Osteocyte (in vitro differentiated cells): ENCODE data around the gene PCNX3. TPM values are rescaled to one million over a fixed set of nuclear protein-coding genes. Genes with fewer than 3 reads are reported as not detected.

Experiments
- DNase-seq: peaks from one replicate; pipeline ENCODE4 v3.0.0; 2021; ENCODE audit warnings: mixed read lengths; ENCODE audit not compliant: unreplicated experiment; ENCODE audit errors: extremely low spot score
- H3K27ac Mint-ChIP-seq: one replicate; pipeline ENCODE4 v1.8.0; 2021; ENCODE audit warnings: mild to moderate bottlenecking, mixed read lengths; ENCODE audit not compliant: unreplicated experiment
- H3K27me3 Mint-ChIP-seq: one replicate; pipeline ENCODE4 v1.8.0; 2021; ENCODE audit warnings: mixed read lengths; ENCODE audit not compliant: unreplicated experiment
- H3K36me3 Mint-ChIP-seq: one replicate; pipeline ENCODE4 v1.8.0; 2021; ENCODE audit warnings: mixed read lengths; ENCODE audit not compliant: unreplicated experiment
- H3K4me1 Mint-ChIP-seq: one replicate; pipeline ENCODE4 v1.8.0; 2021; ENCODE audit warnings: mixed read lengths; ENCODE audit not compliant: unreplicated experiment
- H3K4me3 Mint-ChIP-seq: one replicate; pipeline ENCODE4 v1.8.0; 2021; ENCODE audit warnings: mild to moderate bottlenecking, moderate library complexity, mixed read lengths; ENCODE audit not compliant: unreplicated experiment
- H3K9me3 Mint-ChIP-seq: one replicate; pipeline ENCODE4 v1.8.0; 2021; ENCODE audit warnings: mixed read lengths; ENCODE audit not compliant: unreplicated experiment
- total RNA-seq: library from RNA; stranded (reverse); gene quantifications from 2 replicates; pipeline ENCODE4 v1.2.1, GENCODE V29; 2021
- TF ChIP-seq, protein P1 (sequence below): fragments of 200-600 bp; sonication (generic); IDR thresholded peaks from 2 replicates; pipeline ENCODE4 v1.5.0; 2021; ENCODE audit warnings: antibody characterized with exemption, mild to moderate bottlenecking, moderate library complexity

Gene PCNX3
- total RNA-seq, 1 donor from 2014 or later = 49.8 TPM

DNA sequence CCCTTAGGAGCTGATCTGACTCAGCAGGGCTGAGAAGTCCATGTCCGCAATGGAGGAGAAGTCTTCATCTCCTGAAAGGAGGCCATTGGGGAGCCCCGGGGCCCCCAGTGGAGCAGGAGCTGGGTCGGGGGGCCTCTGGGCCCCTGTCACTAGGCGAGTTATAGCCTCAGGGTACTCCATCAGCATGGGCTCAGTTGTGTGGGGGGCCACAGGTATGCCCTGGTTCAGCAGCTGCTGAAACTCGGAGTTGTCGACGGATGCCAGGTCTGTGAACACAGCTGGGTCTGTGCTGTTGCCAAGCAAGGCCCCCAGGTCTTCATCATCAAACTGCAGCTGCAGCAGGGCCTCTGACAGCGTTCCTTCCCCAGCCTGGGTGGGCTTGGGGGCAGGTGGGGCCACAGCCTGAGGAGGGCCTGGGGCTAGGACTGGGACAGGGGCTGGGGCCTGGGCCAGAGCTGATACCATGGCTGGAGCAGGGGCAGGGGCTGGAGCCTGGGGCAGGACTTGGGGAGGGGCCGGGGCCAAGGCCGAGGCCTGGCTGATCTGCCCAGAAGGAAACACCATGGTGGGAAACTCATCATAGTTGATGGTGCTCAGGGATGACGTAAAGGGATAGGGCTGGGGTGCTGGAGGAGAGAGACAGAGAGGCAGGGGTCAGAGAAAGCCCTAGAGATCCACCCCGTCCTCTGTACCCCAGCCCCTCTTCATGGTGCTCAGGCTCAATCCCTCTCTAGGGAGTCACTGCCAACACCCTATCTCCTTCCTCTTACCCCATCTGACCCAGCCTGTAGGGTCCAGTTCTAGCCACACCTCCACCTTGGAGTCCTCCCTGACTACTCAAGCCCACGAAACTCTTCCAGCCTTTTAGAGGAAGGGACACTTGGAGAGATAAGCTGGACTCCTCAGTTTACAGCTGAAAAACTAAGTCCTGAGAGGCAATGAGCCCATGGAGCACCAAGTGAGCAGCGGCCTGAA is 39.1 kb downstream of the PCNX3 start:
- no peak for DNase-seq
- Mint-ChIP-seq H3K27me3 (no peaks in the 10 kb centered on the region), H3K4me1 (peaks cover 29% of the 10 kb centered on the region), H3K4me3 (no peak overlapping the region), H3K27ac (peak overlapping the region; percentile 34), H3K9me3 (no peaks in the 10 kb centered on the region), H3K36me3 (peaks cover 40% of the 10 kb centered on the region)
- TF ChIP-seq, protein P1, sequence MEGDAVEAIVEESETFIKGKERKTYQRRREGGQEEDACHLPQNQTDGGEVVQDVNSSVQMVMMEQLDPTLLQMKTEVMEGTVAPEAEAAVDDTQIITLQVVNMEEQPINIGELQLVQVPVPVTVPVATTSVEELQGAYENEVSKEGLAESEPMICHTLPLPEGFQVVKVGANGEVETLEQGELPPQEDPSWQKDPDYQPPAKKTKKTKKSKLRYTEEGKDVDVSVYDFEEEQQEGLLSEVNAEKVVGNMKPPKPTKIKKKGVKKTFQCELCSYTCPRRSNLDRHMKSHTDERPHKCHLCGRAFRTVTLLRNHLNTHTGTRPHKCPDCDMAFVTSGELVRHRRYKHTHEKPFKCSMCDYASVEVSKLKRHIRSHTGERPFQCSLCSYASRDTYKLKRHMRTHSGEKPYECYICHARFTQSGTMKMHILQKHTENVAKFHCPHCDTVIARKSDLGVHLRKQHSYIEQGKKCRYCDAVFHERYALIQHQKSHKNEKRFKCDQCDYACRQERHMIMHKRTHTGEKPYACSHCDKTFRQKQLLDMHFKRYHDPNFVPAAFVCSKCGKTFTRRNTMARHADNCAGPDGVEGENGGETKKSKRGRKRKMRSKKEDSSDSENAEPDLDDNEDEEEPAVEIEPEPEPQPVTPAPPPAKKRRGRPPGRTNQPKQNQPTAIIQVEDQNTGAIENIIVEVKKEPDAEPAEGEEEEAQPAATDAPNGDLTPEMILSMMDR = no peak

DNA sequence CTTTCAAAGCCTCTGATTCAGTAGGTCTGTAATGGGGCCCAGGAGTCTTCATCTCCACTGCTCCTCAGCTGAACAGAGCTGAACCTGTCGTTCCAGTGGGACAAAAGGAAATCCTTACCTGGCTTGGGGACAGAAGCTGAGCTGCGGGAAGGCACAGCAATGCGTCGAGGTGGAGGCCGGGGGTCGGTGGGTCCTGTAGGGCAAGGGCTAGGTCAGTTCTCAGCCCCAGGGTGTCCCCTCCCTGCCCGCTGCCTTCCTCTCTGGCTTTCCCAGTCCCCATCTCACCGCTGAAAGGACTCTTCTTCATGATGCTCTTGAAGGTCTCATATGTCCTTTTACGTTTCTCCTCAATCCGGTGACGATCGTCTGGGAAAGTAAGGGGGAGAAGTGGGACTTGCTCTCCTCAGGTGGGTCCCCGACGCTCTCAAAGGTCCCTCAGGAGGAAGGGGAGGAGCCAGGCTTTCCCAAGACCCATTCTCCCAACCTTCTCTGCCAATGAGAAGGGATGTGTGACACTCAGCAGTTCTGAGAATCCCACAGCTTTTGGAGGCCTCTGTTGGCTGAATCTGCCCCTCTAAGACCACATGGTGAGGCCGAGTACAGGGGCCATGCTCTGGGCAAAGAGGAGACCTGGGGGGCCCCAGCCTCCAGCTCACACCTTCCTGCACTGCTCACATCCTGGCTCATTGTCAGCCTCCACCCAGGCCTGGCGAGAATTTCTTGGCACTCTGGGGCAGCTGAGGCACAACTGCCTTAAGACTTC is 40.2 kb downstream of the PCNX3 start:
- Mint-ChIP-seq H3K27ac (no peak overlapping the region), H3K4me3 (no peak overlapping the region), H3K9me3 (no peaks in the 10 kb centered on the region), H3K4me1 (peaks cover 35% of the 10 kb centered on the region), H3K36me3 (peaks cover 48% of the 10 kb centered on the region), H3K27me3 (no peaks in the 10 kb centered on the region)
- DNase-seq = no peak
- TF ChIP-seq, protein P1 = no peak

- Mint-ChIP-seq H3K4me1 (peaks cover 34% of the 10 kb centered on the region), H3K4me3 (no peak overlapping the region), H3K36me3 (peaks cover 48% of the 10 kb centered on the region), H3K9me3 (no peaks in the 10 kb centered on the region), H3K27ac (peak overlapping the region; percentile 17), H3K27me3 (no peaks in the 10 kb centered on the region)
- no peak for DNase-seq
- TF ChIP-seq, protein P1 = no peak
Observed at GRCh38 chr11:65657426-65657825, 41.9 kb downstream of the PCNX3 start.

DNA sequence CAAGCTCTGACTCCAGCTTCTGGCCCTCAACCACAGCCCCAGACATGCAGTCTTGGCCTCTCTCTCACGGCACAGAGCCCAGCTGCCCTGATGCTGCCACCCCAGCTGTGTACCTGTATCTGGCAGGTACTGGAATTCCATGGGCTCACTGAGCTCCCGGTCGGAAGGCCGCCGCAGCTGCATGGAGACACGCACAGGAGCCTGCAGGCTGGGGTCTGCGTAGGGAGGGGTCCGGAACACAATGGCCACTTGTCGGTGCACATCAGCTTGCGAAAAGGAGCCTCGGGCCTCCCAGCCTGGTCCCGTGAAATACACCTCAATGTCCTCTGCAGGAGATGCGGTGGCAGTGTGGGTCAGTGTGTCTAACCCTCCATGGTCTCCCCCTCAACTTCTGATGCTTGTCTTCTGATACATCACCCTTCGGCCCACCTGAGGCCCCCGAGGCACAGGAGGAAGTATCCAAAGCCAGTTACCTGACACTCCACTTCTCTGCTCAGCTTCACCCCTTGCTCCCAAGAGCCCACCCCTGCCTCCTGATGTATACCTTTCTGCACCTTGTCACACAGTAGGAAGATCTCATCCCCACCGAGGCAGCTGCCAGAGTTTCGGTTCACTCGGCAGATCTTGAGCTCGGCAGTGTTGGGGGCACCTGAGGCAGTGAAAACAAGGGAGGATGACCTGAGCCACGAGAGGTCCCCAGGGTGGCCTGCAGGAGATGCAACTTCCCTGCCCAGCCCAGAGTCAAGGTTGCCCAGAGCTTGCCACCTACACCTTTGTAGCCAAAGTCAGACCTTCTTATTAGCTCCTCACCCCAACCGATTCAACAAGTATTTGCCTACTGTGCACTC is 42.8 kb downstream of the PCNX3 start:
- no peak overlapping the region for H3K27ac Mint-ChIP-seq
- H3K36me3 Mint-ChIP-seq = peaks cover 48% of the 10 kb centered on the region
- H3K4me1 Mint-ChIP-seq = peaks cover 26% of the 10 kb centered on the region
- H3K9me3 Mint-ChIP-seq = no peaks in the 10 kb centered on the region
- H3K27me3 Mint-ChIP-seq = no peaks in the 10 kb centered on the region
- TF ChIP-seq, protein P1 = no peak
- no peak overlapping the region for H3K4me3 Mint-ChIP-seq
- DNase-seq = no peak
